ENCODE measurements around the gene AHRR. TPM values are rescaled to one million over a fixed set of nuclear protein-coding genes. Genes with fewer than 3 reads are reported as not detected.

AHRR gene
- total and polyA plus RNA-seq, 10 of the 15 experiments (the other 5 are each of a cell fraction or from before 2014, with no cell fraction given), result 0.90 to 35.2 (median 19.2) TPM

DNA sequence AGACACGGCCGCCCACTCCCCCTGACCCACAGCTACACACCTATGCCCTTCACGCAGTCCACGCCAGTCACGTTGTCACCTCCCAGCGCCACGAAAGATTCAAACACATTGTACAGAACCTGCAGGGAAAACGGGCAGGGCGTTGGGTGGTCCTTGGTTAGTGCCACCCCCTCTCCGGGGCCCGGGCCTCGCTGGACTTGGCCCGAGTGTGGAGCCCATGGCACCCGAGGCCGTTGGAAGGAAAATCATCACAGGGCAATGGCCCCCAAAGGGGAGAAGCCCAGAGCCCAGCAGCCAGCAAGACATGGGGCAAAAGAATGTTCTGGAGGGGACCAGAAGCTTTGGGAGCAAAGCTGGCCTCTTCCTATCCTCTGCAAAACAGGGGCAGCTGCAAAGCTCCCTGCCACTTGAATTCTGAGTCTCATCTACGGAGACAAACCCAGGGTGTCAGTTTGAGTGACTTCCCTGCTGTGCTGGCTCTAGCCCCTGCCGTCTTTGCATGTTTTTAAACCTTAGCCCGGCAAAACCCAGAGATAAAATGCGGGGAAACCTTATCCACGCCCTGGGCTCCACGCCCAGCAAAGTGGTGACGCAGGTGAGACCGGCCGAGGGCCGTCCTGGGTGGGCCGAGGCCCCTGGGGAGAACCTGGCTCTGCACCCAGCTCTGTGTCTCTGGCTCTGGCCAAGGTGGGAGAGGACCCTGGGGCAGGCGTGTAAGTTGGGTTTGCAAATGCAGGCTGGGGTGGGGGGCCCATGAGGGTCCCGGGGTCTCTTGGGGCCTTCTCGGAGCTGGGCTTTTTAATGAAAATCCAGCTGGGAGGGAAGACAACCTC is 163.8 kb downstream of the AHRR start:
- POLR2A ChIA-PET, result interaction anchor here (0.6 kb wide), 1 partner anchor 205 kb away, joined by 5 read pairs; no protein-coding TSS in a partner anchor
- in situ Hi-C loops (cut with MboI), result no loop called here
- BruUV-seq (replicated peaks), result no TSS peak

More for the DNA sequence above, 163.8 kb downstream of the AHRR start:
- FAIRE-seq (no peak), DNase-seq (ENCODE audit: low read depth, low spot score) (no peak), ATAC-seq (0 out of 3 replicates have a peak, but pooled peaks have one; percentile 34)
- Histone ChIP-seq H3K27me3 (replicated peaks in 1 of 2; ENCODE audit: control insufficient read depth in 2 of 2, insufficient read depth in 2 of 2, low read length in 1 of 2) (no peaks in the 10 kb centered on the region), H4K20me1 (ENCODE audit: control insufficient read depth, insufficient read depth) (no peaks in the 10 kb centered on the region), H3K4me3 (no peak overlapping the region), H3K4me1 (ENCODE audit: control insufficient read depth, insufficient read depth, low read length) (no peaks in the 10 kb centered on the region), H3K79me2 (ENCODE audit: control insufficient read depth, insufficient read depth, low read length) (no peaks in the 10 kb centered on the region), H3K27ac (ENCODE audit: control insufficient read depth, insufficient read depth) (no peak overlapping the region), H3K36me3 (ENCODE audit: control insufficient read depth in 2 of 2, insufficient read depth in 2 of 2, low read length in 1 of 2) (no peaks in the 10 kb centered on the region), H3K4me2 (ENCODE audit: control insufficient read depth, insufficient read depth) (no peak overlapping the region), H2AFZ (ENCODE audit: control insufficient read depth, low read depth, low read length) (no peak overlapping the region), H3K9ac (ENCODE audit: control insufficient read depth, insufficient read depth, low read length) (no peak overlapping the region), H3K9me3 (replicated peaks; ENCODE audit: control insufficient read depth, insufficient read depth, low read length) (no peaks in the 10 kb centered on the region)
- CTCF ChIA-PET, result interaction anchor here (0.9 to 1.0 kb wide), 2 partner anchors 11 to 61 kb away, joined by 3 to 4 read pairs; no protein-coding TSS in a partner anchor
- SMC1A ChIA-PET (ENCODE audit: uncharacterized antibody, unreplicated experiment), result no interaction called here
- RAD21 ChIA-PET (ENCODE audit: unreplicated experiment), result no interaction called here
- intact Hi-C loops (cut with micrococcal nuclease; ENCODE audit: unreplicated experiment), result no loop called here
- WGBS (ENCODE audit: insufficient coverage, insufficient replicate concordance, low lambda C conversion rate, missing lambda C conversion rate), result 57% methylated on average over 29 of the region's 29 CpGs
- TF ChIP-seq CBFB (IDR thresholded peaks at IDR 0.05; ENCODE audit: low read depth), result no peak
- TF ChIP-seq, protein P1, sequence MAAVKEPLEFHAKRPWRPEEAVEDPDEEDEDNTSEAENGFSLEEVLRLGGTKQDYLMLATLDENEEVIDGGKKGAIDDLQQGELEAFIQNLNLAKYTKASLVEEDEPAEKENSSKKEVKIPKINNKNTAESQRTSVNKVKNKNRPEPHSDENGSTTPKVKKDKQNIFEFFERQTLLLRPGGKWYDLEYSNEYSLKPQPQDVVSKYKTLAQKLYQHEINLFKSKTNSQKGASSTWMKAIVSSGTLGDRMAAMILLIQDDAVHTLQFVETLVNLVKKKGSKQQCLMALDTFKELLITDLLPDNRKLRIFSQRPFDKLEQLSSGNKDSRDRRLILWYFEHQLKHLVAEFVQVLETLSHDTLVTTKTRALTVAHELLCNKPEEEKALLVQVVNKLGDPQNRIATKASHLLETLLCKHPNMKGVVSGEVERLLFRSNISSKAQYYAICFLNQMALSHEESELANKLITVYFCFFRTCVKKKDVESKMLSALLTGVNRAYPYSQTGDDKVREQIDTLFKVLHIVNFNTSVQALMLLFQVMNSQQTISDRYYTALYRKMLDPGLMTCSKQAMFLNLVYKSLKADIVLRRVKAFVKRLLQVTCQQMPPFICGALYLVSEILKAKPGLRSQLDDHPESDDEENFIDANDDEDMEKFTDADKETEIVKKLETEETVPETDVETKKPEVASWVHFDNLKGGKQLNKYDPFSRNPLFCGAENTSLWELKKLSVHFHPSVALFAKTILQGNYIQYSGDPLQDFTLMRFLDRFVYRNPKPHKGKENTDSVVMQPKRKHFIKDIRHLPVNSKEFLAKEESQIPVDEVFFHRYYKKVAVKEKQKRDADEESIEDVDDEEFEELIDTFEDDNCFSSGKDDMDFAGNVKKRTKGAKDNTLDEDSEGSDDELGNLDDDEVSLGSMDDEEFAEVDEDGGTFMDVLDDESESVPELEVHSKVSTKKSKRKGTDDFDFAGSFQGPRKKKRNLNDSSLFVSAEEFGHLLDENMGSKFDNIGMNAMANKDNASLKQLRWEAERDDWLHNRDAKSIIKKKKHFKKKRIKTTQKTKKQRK (IDR thresholded peaks at IDR 0.05; ENCODE audit: low read depth, low read length), result no peak
- no peak for TF ChIP-seq EP300 (IDR thresholded peaks at IDR 0.05; ENCODE audit: borderline replicate concordance in 1 of 2, control insufficient read depth in 1 of 2, low read depth in 2 of 2, low read length in 2 of 2)
- TF ChIP-seq, protein P2, sequence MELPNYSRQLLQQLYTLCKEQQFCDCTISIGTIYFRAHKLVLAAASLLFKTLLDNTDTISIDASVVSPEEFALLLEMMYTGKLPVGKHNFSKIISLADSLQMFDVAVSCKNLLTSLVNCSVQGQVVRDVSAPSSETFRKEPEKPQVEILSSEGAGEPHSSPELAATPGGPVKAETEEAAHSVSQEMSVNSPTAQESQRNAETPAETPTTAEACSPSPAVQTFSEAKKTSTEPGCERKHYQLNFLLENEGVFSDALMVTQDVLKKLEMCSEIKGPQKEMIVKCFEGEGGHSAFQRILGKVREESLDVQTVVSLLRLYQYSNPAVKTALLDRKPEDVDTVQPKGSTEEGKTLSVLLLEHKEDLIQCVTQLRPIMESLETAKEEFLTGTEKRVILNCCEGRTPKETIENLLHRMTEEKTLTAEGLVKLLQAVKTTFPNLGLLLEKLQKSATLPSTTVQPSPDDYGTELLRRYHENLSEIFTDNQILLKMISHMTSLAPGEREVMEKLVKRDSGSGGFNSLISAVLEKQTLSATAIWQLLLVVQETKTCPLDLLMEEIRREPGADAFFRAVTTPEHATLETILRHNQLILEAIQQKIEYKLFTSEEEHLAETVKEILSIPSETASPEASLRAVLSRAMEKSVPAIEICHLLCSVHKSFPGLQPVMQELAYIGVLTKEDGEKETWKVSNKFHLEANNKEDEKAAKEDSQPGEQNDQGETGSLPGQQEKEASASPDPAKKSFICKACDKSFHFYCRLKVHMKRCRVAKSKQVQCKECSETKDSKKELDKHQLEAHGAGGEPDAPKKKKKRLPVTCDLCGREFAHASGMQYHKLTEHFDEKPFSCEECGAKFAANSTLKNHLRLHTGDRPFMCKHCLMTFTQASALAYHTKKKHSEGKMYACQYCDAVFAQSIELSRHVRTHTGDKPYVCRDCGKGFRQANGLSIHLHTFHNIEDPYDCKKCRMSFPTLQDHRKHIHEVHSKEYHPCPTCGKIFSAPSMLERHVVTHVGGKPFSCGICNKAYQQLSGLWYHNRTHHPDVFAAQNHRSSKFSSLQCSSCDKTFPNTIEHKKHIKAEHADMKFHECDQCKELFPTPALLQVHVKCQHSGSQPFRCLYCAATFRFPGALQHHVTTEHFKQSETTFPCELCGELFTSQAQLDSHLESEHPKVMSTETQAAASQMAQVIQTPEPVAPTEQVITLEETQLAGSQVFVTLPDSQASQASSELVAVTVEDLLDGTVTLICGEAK (IDR thresholded peaks at IDR 0.05; ENCODE audit: borderline replicate concordance), result no peak
- TF ChIP-seq SUZ12 (IDR thresholded peaks at IDR 0.05; ENCODE audit: unreplicated experiment), result no peak
- no peak for TF ChIP-seq PAX8 (IDR thresholded peaks at IDR 0.05)
- no peak for TF ChIP-seq HDGF (IDR thresholded peaks at IDR 0.05)

Data from GM12878 (cell line).